HepG2 (cell line): Measurements from ENCODE around the gene GADD45A. TPM values are rescaled to one million over a fixed set of nuclear protein-coding genes. Genes with fewer than 3 reads are reported as not detected.
A peak's percentile ranks its signal among the peaks of the same experiment; 100 is the strongest.

Experiments used
- BCL6 ChIP-seq: IDR thresholded peaks from 2 replicates; pipeline ENCODE4 v1.6.1; 2016; ENCODE audit warnings: missing genetic modification reagents, missing compliant biosample characterization
- GABPA ChIP-seq, 2 experiments: IDR thresholded peaks; 2 replicates each; pipeline ENCODE4 v1.6.1; 2011 to 2016; ENCODE audit warnings: low read depth in 2 of 2, low read length in 1 of 2, missing biosample characterization in 1 of 2, missing genetic modification characterization in 1 of 2
- HHEX ChIP-seq: IDR thresholded peaks from 2 replicates; pipeline ENCODE4 v1.6.1; 2016; ENCODE audit warnings: control low read depth
- MNT ChIP-seq: fragments of 450-650 bp; IDR thresholded peaks from 2 replicates; pipeline ENCODE4 v1.6.1; 2016
- PHF5A ChIP-seq: IDR thresholded peaks from one replicate; pipeline ENCODE4 v1.6.1; 2018; ENCODE audit warnings: low read depth, missing genetic modification reagents; ENCODE audit not compliant: unreplicated experiment
- POGK ChIP-seq: sonication (generic); formaldehyde crosslinking; conservative IDR thresholded peaks from 2 replicates; pipeline ENCODE4 v1.8.0; 2022; ENCODE audit warnings: mild to moderate bottlenecking, moderate library complexity, missing genetic modification reagents
- PTBP1 ChIP-seq: fragments of 200-400 bp; formaldehyde crosslinking; IDR thresholded peaks from 2 replicates; pipeline ENCODE4 v1.6.1; 2018; ENCODE audit warnings: low read length, low read depth; ENCODE audit not compliant: poor library complexity, severe bottlenecking
- RAD21 ChIP-seq: fragments of 450-650 bp; formaldehyde crosslinking; IDR thresholded peaks from 2 replicates; pipeline ENCODE4 v1.5.0; 2020; ENCODE audit warnings: mild to moderate bottlenecking
- SPEN ChIP-seq: sonication (generic); formaldehyde crosslinking; IDR thresholded peaks from 2 replicates; pipeline ENCODE4 v1.5.1; 2020; ENCODE audit warnings: low read depth, mild to moderate bottlenecking, missing genetic modification reagents
- THYN1 ChIP-seq: sonication (generic); formaldehyde crosslinking; IDR thresholded peaks from 2 replicates; pipeline ENCODE4 v1.8.1; 2023; ENCODE audit warnings: low read depth, mild to moderate bottlenecking, moderate library complexity, missing genetic modification reagents, borderline replicate concordance
- TRIM22 ChIP-seq: fragments of 450-650 bp; IDR thresholded peaks from 2 replicates; pipeline ENCODE4 v1.6.1; 2017
- ZBTB14 ChIP-seq: sonication (generic); formaldehyde crosslinking; IDR thresholded peaks from 2 replicates; pipeline ENCODE4 v1.4.0; 2020; ENCODE audit warnings: missing genetic modification reagents
- ZHX2 ChIP-seq, 2 experiments: sonication (generic) in 1 of 2; formaldehyde crosslinking in 1 of 2; IDR thresholded peaks; 2 replicates each; pipeline versions ENCODE4 v1.6.1 to v1.9.0; 2014 to 2022; ENCODE audit warnings: antibody characterized with exemption in 1 of 2, borderline replicate concordance in 1 of 2, inconsistent platforms in 1 of 2, low read depth in 1 of 2, missing genetic modification reagents in 1 of 2
- ZNF235 ChIP-seq: sonication (generic); formaldehyde crosslinking; IDR thresholded peaks from 2 replicates; pipeline ENCODE4 v1.8.1; 2023; ENCODE audit warnings: mild to moderate bottlenecking, missing genetic modification reagents, borderline replicate concordance
- ZNF749 ChIP-seq: sonication (generic); formaldehyde crosslinking; IDR thresholded peaks from 2 replicates; pipeline ENCODE4 v1.8.0; 2022; ENCODE audit warnings: mild to moderate bottlenecking, missing genetic modification reagents, moderate library complexity, borderline replicate concordance
- polyA plus RNA-seq, 8 experiments: library from polyadenylated mRNA; depleted of rRNA in 3 of 8; stranded (reverse) in 7 of 8; unstranded in 1 of 8; fragments of >200 nt; fragmentation: Illumina TruSeq in 4 of 8; extraction: Trizol in 4 of 8; gene quantifications; 2 replicates each; pipeline versions ENCODE4 v1.2.1 to v1.2.3, GENCODE V29; 2011 to 2016; ENCODE audit warnings: low read depth in 4 of 8, missing spikeins in 1 of 8, mixed read lengths in 1 of 8; ENCODE audit not compliant: insufficient read depth in 1 of 8
- total RNA-seq, 5 experiments: library from RNA; depleted of rRNA; stranded (reverse); fragments of >200 nt; fragmentation: Illumina TruSeq; extraction: Trizol; gene quantifications; 2 replicates each; pipeline ENCODE4 v1.2.3, GENCODE V29; 2016; ENCODE audit warnings: low read depth in 1 of 5

The GADD45A gene
- total and polyA plus RNA-seq, 2 of the 13 experiments (the other 11 are each of a cell fraction or from before 2014, with no cell fraction given), result 33.2 to 46.2 TPM

- TF ChIP-seq ZBTB14 (CRISPR knock-in tag) (no peak; the same call in 1 of the 2 replicates), MNT (no peak), SPEN (CRISPR knock-in tag) (0 out of 2 replicates have a peak, but pooled peaks have one; percentile 16), HHEX (CRISPR knock-in tag) (no peak), BCL6 (CRISPR knock-in tag) (no peak), PTBP1 (no peak), POGK (peak; percentile 70), RAD21 (CRISPR knock-in tag) (0 out of 2 replicates have a peak, but pooled peaks have one; percentile 25), THYN1 (CRISPR knock-in tag) (no peak), PHF5A (CRISPR knock-in tag) (no peak), GABPA (IDR thresholded peaks at IDR 0.05; ENCODE audit: low read depth, low read length) (no peak), GABPA (CRISPR knock-in tag; IDR thresholded peaks at IDR 0.05; ENCODE audit: low read depth) (peak; percentile 55; the same call in 1 of the 2 replicates), ZNF235 (CRISPR knock-in tag) (0 out of 2 replicates have a peak, but pooled peaks have one; percentile 74), ZNF749 (CRISPR knock-in tag) (no peak), TRIM22 (no peak), ZHX2 (IDR thresholded peaks at IDR 0.05; ENCODE audit: low read depth) (no peak), ZHX2 (CRISPR knock-in tag; IDR thresholded peaks at IDR 0.05; ENCODE audit: borderline replicate concordance) (no peak)
These were observed 1.5 kb downstream of the GADD45A start (continued) for GRCh38 chr1:67686267-67687197.
